HG03103 (cell line): ENCODE data around the gene FCHSD1.

Experiments used
- ATAC-seq: cut with Tn5 transposase; IDR thresholded peaks from one replicate; pipeline ENCODE4 v1.9.1; 2021; ENCODE audit warnings: low read depth; ENCODE audit not compliant: unreplicated experiment

FCHSD1 gene

GRCh38 chr5:141650851-141651727 is at the start of gene FCHSD1:
TSS of gene FCHSD1 (minus strand) at chr5:141651418. CDS start at chr5:141651368, 50 bp downstream.
- ATAC-seq: peak; percentile 95

- no peak for ATAC-seq
These were observed 46.4 kb upstream of the FCHSD1 start for GRCh38 chr5:141697586-141697985.

- no peak for ATAC-seq
These were observed 45.2 kb upstream of the FCHSD1 start for GRCh38 chr5:141696431-141696830.

GRCh38 chr5:141695627-141696215 is 44.5 kb upstream of the FCHSD1 start:
- ATAC-seq: no peak

GRCh38 chr5:141694479-141694878 is 43.3 kb upstream of the FCHSD1 start:
- ATAC-seq: no peak

- no peak for ATAC-seq
These were observed 41.9 kb upstream of the FCHSD1 start for GRCh38 chr5:141692919-141693725.

- ATAC-seq: no peak
These were observed 41.3 kb upstream of the FCHSD1 start for GRCh38 chr5:141692533-141692888.

GRCh38 chr5:141691867-141692532 is 40.8 kb upstream of the FCHSD1 start:
- peak; percentile 72 for ATAC-seq

- no peak for ATAC-seq
These were observed 40.2 kb upstream of the FCHSD1 start for GRCh38 chr5:141691286-141691866.

GRCh38 chr5:141686648-141687416 is 35.6 kb upstream of the FCHSD1 start:
- no peak for ATAC-seq

- ATAC-seq: no peak
These were observed 34.4 kb upstream of the FCHSD1 start for GRCh38 chr5:141685591-141685990.

GRCh38 chr5:141683596-141684141 is 32.5 kb upstream of the FCHSD1 start:
- no peak for ATAC-seq

GRCh38 chr5:141681695-141682641 is 30.8 kb upstream of the FCHSD1 start, which contains the start of gene ARAP3:
TSS of gene ARAP3 (minus strand) at chr5:141682230. CDS start at chr5:141680486, 1,744 bp downstream.
- ATAC-seq: no peak

GRCh38 chr5:141681295-141681694 is 30.1 kb upstream of the FCHSD1 start:
- no peak for ATAC-seq

GRCh38 chr5:141680751-141681201 is 29.6 kb upstream of the FCHSD1 start:
- no peak for ATAC-seq

- no peak for ATAC-seq
These were observed 29.0 kb upstream of the FCHSD1 start for GRCh38 chr5:141680178-141680577.

GRCh38 chr5:141677415-141677814 is 26.2 kb upstream of the FCHSD1 start:
- no peak for ATAC-seq

- ATAC-seq: no peak
These were observed 24.5 kb upstream of the FCHSD1 start for GRCh38 chr5:141675672-141676071.
